ENCODE results near the gene PCDHGA5.
"Not testable (repeated sequence)": the region's sequence is repeated elsewhere in the genome, so short reads cannot be mapped to it uniquely, and the experiment has no call there.

The PCDHGA5 gene

GRCh38 chr5:141363952-141364660 lies at the start of gene PCDHGA5:
Gene PCDHGA5, plus strand, starts transcription at chr5:141364162. Its CDS starts 169 bp downstream, at chr5:141364331.
- no peak for DNase-seq (ENCODE audit: low spot score)

- not testable (repeated sequence) for DNase-seq (ENCODE audit: low spot score)
Measured at GRCh38 chr5:141316963-141317362, 47.0 kb upstream of the PCDHGA5 start.

GRCh38 chr5:141319202-141319601 lies 44.8 kb upstream of the PCDHGA5 start:
- DNase-seq (ENCODE audit: low spot score): peak; percentile 60

- peak; percentile 43 for DNase-seq (ENCODE audit: low spot score)
Measured at GRCh38 chr5:141319699-141320098, 44.3 kb upstream of the PCDHGA5 start.

- peak; percentile 91 for DNase-seq (ENCODE audit: low spot score)
Measured at GRCh38 chr5:141320225-141321169, 43.5 kb upstream of the PCDHGA5 start, which contains the start of gene TAF7. Gene TAF7, minus strand, starts transcription at chr5:141320784. Its CDS starts 740 bp downstream, at chr5:141320044.

GRCh38 chr5:141322261-141322660 lies 41.7 kb upstream of the PCDHGA5 start:
- no peak for DNase-seq (ENCODE audit: low spot score)

- DNase-seq (ENCODE audit: low spot score): peak; percentile 90
Measured at GRCh38 chr5:141326088-141326854, 37.7 kb upstream of the PCDHGA5 start.

GRCh38 chr5:141328231-141328630 lies 35.7 kb upstream of the PCDHGA5 start:
- DNase-seq (ENCODE audit: low spot score): no peak

GRCh38 chr5:141330299-141331080 lies 33.5 kb upstream of the PCDHGA5 start, which contains the start of gene PCDHGA1:
Gene PCDHGA1, plus strand, starts transcription at chr5:141330514.
- peak; percentile 71 for DNase-seq (ENCODE audit: low spot score)

- DNase-seq (ENCODE audit: low spot score): not testable (repeated sequence)
Measured at GRCh38 chr5:141332571-141332970, 31.4 kb upstream of the PCDHGA5 start.

GRCh38 chr5:141338538-141339306 lies 25.2 kb upstream of the PCDHGA5 start, which contains the start of gene PCDHGA2:
Gene PCDHGA2, plus strand, starts transcription at chr5:141338760.
- no peak for DNase-seq (ENCODE audit: low spot score)

GRCh38 chr5:141340781-141341354 lies 23.1 kb upstream of the PCDHGA5 start:
- DNase-seq (ENCODE audit: low spot score): not testable (repeated sequence)

GRCh38 chr5:141342773-141343172 lies 21.2 kb upstream of the PCDHGA5 start:
- no peak for DNase-seq (ENCODE audit: low spot score)

- DNase-seq (ENCODE audit: low spot score): no peak
Measured at GRCh38 chr5:141343242-141343952, 20.6 kb upstream of the PCDHGA5 start, which contains the start of gene PCDHGA3. Gene PCDHGA3, plus strand, starts transcription at chr5:141343829. Its CDS starts 205 bp downstream, at chr5:141344034.

GRCh38 chr5:141343953-141344463 lies 20.0 kb upstream of the PCDHGA5 start:
- DNase-seq (ENCODE audit: low spot score): no peak

- no peak for DNase-seq (ENCODE audit: low spot score)
Measured at GRCh38 chr5:141345327-141345726, 18.6 kb upstream of the PCDHGA5 start.

- not testable (repeated sequence) for DNase-seq (ENCODE audit: low spot score)
Measured at GRCh38 chr5:141346017-141346416, 17.9 kb upstream of the PCDHGA5 start.

GRCh38 chr5:141349917-141350619 lies 13.9 kb upstream of the PCDHGA5 start, which contains the start of gene PCDHGB1:
Gene PCDHGB1, plus strand, starts transcription at chr5:141350099. Its CDS starts 162 bp downstream, at chr5:141350261.
- DNase-seq (ENCODE audit: low spot score): peak; percentile 84

Measured in RKO (cell line).